ENCODE measurements around the gene GRIK1. TPM values are rescaled to one million over a fixed set of nuclear protein-coding genes. Genes with fewer than 3 reads are reported as not detected.
A peak's percentile ranks its signal among the peaks of the same experiment; 100 is the strongest.

Gene GRIK1
- polyA plus RNA-seq, 3 donors = not detected

DNA sequence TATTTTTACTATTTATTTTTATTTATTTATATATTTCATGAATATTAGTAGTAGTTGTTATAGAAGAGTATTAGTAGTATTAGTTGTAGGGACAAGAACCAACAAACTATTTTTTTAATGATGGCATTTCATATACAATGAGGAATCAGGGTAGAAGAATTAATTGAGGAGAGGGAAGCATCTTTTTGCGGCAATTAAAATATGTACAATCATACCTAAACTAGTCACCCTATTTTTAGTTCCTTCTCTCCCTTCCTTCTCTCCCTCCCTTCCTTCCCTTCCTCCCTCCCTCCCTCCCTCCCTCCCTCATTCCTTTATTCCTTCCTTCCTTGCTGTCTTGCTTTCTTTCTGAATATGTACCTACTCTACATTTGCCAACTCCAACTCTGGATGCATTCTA is 189.8 kb downstream of the GRIK1 start:
- H3K4me3 Mint-ChIP-seq = peak overlapping the region in 1 of 2 donors; percentile 6
- no peak overlapping the region for H3K27ac Mint-ChIP-seq
- peaks cover 0 to 6% (median 0%) of the 10 kb centered on the region in 7 donors for H3K9me3 Mint-ChIP-seq
- Histone ChIP-seq H3K36me3 (replicated peaks in 1 of 2; ENCODE audit: control insufficient read depth in 1 of 2, insufficient read depth in 2 of 2, low read length in 2 of 2) (no peaks in the 10 kb centered on the region), H3K27me3 (ENCODE audit: control insufficient read depth in 2 of 2, insufficient read depth in 2 of 2, low read length in 2 of 2) (no peaks in the 10 kb centered on the region), H2AFZ (ENCODE audit: insufficient read depth, low read depth, low read length, poor library complexity, severe bottlenecking) (no peak overlapping the region), H3K4me3 (replicated peaks in 1 of 3; ENCODE audit: low read depth in 2 of 3, low read length in 3 of 3) (no peak overlapping the region), H3K4me1 (ENCODE audit: control insufficient read depth in 1 of 2, insufficient read depth in 2 of 2, low read length in 2 of 2) (no peaks in the 10 kb centered on the region), H3K79me2 (ENCODE audit: insufficient read depth, low read length) (no peaks in the 10 kb centered on the region), H3K9me3 (replicated peaks in 1 of 2; ENCODE audit: control insufficient read depth in 1 of 2, insufficient read depth in 1 of 2, low read length in 2 of 2) (no peaks in the 10 kb centered on the region), H4K20me1 (ENCODE audit: insufficient read depth, low read length) (no peaks in the 10 kb centered on the region), H3K9ac (ENCODE audit: insufficient read depth, low read length, poor library complexity, severe bottlenecking) (no peak overlapping the region), H3K27ac (ENCODE audit: low read depth in 1 of 2, low read length in 2 of 2) (no peak overlapping the region), H3K4me2 (replicated peaks; ENCODE audit: extremely low read depth, low read length, poor library complexity, severe bottlenecking) (no peak overlapping the region)
- H3K27me3 Mint-ChIP-seq (ENCODE audit: low read depth in 3 of 3) = peaks cover 0 to 4% (median 2%) of the 10 kb centered on the region in 3 donors
- H3K36me3 Mint-ChIP-seq = no peaks in the 10 kb centered on the region
- no CpG with 5 or more reads among the region's 1 CpG for WGBS (ENCODE audit: insufficient coverage)
- intact Hi-C loops (cut with micrococcal nuclease) = no loop called here
- no peak for DNase-seq
- TF ChIP-seq CTCF (IDR thresholded peaks at IDR 0.05) = no peak
- H3K4me1 Mint-ChIP-seq = no peaks in the 10 kb centered on the region

- no peak overlapping the region for H3K4me3 ChIP-seq (replicated peaks in 1 of 3; ENCODE audit: low read depth in 2 of 3, low read length in 3 of 3)
- H3K27me3 ChIP-seq (ENCODE audit: control insufficient read depth in 2 of 2, insufficient read depth in 2 of 2, low read length in 2 of 2) = no peaks in the 10 kb centered on the region
- H3K9me3 Mint-ChIP-seq = peaks cover 0 to 6% (median 0%) of the 10 kb centered on the region in 7 donors
- H3K36me3 ChIP-seq (replicated peaks in 1 of 2; ENCODE audit: control insufficient read depth in 1 of 2, insufficient read depth in 2 of 2, low read length in 2 of 2) = no peaks in the 10 kb centered on the region
- no peaks in the 10 kb centered on the region for H4K20me1 ChIP-seq (ENCODE audit: insufficient read depth, low read length)
- H3K79me2 ChIP-seq (ENCODE audit: insufficient read depth, low read length) = no peaks in the 10 kb centered on the region
- no peak overlapping the region for H2AFZ ChIP-seq (ENCODE audit: insufficient read depth, low read depth, low read length, poor library complexity, severe bottlenecking)
- H3K27me3 Mint-ChIP-seq (ENCODE audit: low read depth in 3 of 3) = peaks cover 0 to 4% (median 2%) of the 10 kb centered on the region in 3 donors
- H3K36me3 Mint-ChIP-seq = no peaks in the 10 kb centered on the region
- WGBS (ENCODE audit: insufficient coverage) = no CpG with 5 or more reads among the region's 3 CpGs
- no peaks in the 10 kb centered on the region for H3K4me1 Mint-ChIP-seq
- intact Hi-C loops (cut with micrococcal nuclease) = no loop called here
- H3K4me2 ChIP-seq (replicated peaks; ENCODE audit: extremely low read depth, low read length, poor library complexity, severe bottlenecking) = no peak overlapping the region
- H3K9me3 ChIP-seq (replicated peaks in 1 of 2; ENCODE audit: control insufficient read depth in 1 of 2, insufficient read depth in 1 of 2, low read length in 2 of 2) = no peaks in the 10 kb centered on the region
- no peak overlapping the region for H3K9ac ChIP-seq (ENCODE audit: insufficient read depth, low read length, poor library complexity, severe bottlenecking)
- no peaks in the 10 kb centered on the region for H3K4me1 ChIP-seq (ENCODE audit: control insufficient read depth in 1 of 2, insufficient read depth in 2 of 2, low read length in 2 of 2)
- H3K4me3 Mint-ChIP-seq = no peak overlapping the region
- TF ChIP-seq CTCF (IDR thresholded peaks at IDR 0.05) = no peak
- no peak overlapping the region for H3K27ac ChIP-seq (ENCODE audit: low read depth in 1 of 2, low read length in 2 of 2)
- DNase-seq = no peak
- H3K27ac Mint-ChIP-seq = no peak overlapping the region
Measured at GRCh38 chr21:29749223-29749622, 190.6 kb downstream of the GRIK1 start.
